HG03175 (cell line): Measurements from ENCODE around the gene CAPZB.

Experiments used
- ATAC-seq: cut with Tn5 transposase; IDR thresholded peaks from one replicate; pipeline ENCODE4 v1.9.1; 2021; ENCODE audit warnings: mild to moderate bottlenecking, moderate library complexity; ENCODE audit not compliant: unreplicated experiment

CAPZB gene

GRCh38 chr1:19432943-19433718 is 52.2 kb downstream of the CAPZB start:
- no peak for ATAC-seq

GRCh38 chr1:19430121-19431068 is 54.9 kb downstream of the CAPZB start:
- no peak for ATAC-seq

- no peak for ATAC-seq
Observed at GRCh38 chr1:19429611-19430010, 55.7 kb downstream of the CAPZB start.

- ATAC-seq: no peak
Observed at GRCh38 chr1:19427087-19427781, 58.1 kb downstream of the CAPZB start.

- no peak for ATAC-seq
Observed at GRCh38 chr1:19426294-19427086, 58.8 kb downstream of the CAPZB start.

- ATAC-seq: no peak
Observed at GRCh38 chr1:19425646-19426239, 59.6 kb downstream of the CAPZB start.

- ATAC-seq: no peak
Observed at GRCh38 chr1:19424651-19425570, 60.4 kb downstream of the CAPZB start.

- no peak for ATAC-seq
Observed at GRCh38 chr1:19423130-19423529, 62.2 kb downstream of the CAPZB start.

GRCh38 chr1:19421365-19421764 is 64.0 kb downstream of the CAPZB start:
- ATAC-seq: no peak

- no peak for ATAC-seq
Observed at GRCh38 chr1:19420606-19421005, 64.7 kb downstream of the CAPZB start.

GRCh38 chr1:19419691-19420090 is 65.6 kb downstream of the CAPZB start:
- no peak for ATAC-seq

- no peak for ATAC-seq
Observed at GRCh38 chr1:19418503-19418971, 66.8 kb downstream of the CAPZB start.

- ATAC-seq: no peak
Observed at GRCh38 chr1:19416921-19417470, 68.3 kb downstream of the CAPZB start.

GRCh38 chr1:19416145-19416544 is 69.2 kb downstream of the CAPZB start:
- no peak for ATAC-seq

- no peak for ATAC-seq
Observed at GRCh38 chr1:19414515-19415121, 70.7 kb downstream of the CAPZB start.

- no peak for ATAC-seq
Observed at GRCh38 chr1:19413999-19414398, 71.3 kb downstream of the CAPZB start.

- no peak for ATAC-seq
Observed at GRCh38 chr1:19412654-19413053, 72.7 kb downstream of the CAPZB start.

GRCh38 chr1:19411612-19412011 is 73.7 kb downstream of the CAPZB start:
- no peak for ATAC-seq
